HepG2 (cell line): ENCODE results near the gene PFDN1. TPM values are rescaled to one million over a fixed set of nuclear protein-coding genes. Genes with fewer than 3 reads are reported as not detected.

ENCODE experiments used
- ATAC-seq: fragments of 200-7000 bp; cut with Tn5 transposase; 3 replicates; pipeline ENCODE4 v1.9.1; 2020; ENCODE audit warnings: mild to moderate bottlenecking, moderate library complexity
- BruUV-seq: library from RNA; stranded (reverse); fragments of 400-500 nt; replicated peaks from 2 replicates; lab custom pipeline; 2021; lab: Mats Ljungman, UMichigan
- CTCF ChIA-PET: fragments of 300-600 bp; formaldehyde crosslinking; extraction: SDS; loops from one replicate; lab custom pipeline; 2021; ENCODE audit warnings: low total read pairs, inconsistent platforms, low intra/inter-chr PET ratio; lab: Yijun Ruan, JAX
- POLR2A ChIA-PET: fragments of 350-600 bp; sonication (Branson Sonifier 250); formaldehyde crosslinking; loops from one replicate; lab custom pipeline; 2020; ENCODE audit warnings: antibody characterized with exemption, inconsistent platforms; lab: Yijun Ruan, JAX
- DNase-seq: peaks from one replicate; pipeline ENCODE4 v3.0.0-alpha.2; 2015; ENCODE audit warnings: low spot score
- FAIRE-seq: peaks from 3 replicates; lab custom pipeline; 2011; peaks lifted over from hg19 to GRCh38; lab: Jason Lieb, UNC
- H2AFZ ChIP-seq: one replicate; pipeline ENCODE4 v1.6.1; 2011; ENCODE audit warnings: low read length, inconsistent platforms
- H3K27ac ChIP-seq: fragments of 300-600 bp; 3 replicates; pipeline ENCODE4 v1.8.0; 2011; ENCODE audit warnings: mixed run types, mild to moderate bottlenecking, mixed read lengths, low read length, inconsistent platforms; ENCODE audit not compliant: insufficient read depth; ENCODE audit errors: extremely low read length
- H3K27me3 ChIP-seq, 2 experiments: fragments of 200-600 bp in 1 of 2; 2 replicates in 1 of 2; 3 replicates in 1 of 2; pipeline versions ENCODE4 v1.6.0 to v1.8.0; 2011; ENCODE audit warnings: low read length in 2 of 2, mild to moderate bottlenecking in 2 of 2, moderate library complexity in 2 of 2, inconsistent platforms in 1 of 2; ENCODE audit not compliant: insufficient read depth in 2 of 2, control insufficient read depth in 1 of 2
- H3K36me3 ChIP-seq, 2 experiments: fragments of 200-600 bp in 1 of 2; replicated peaks in 1 of 2; 2 replicates in 1 of 2; 3 replicates in 1 of 2; pipeline versions ENCODE4 v1.5.1 to v1.8.0; 2011; ENCODE audit warnings: low read length in 2 of 2, inconsistent platforms in 1 of 2; ENCODE audit not compliant: insufficient read depth in 2 of 2, control insufficient read depth in 1 of 2
- H3K4me1 ChIP-seq: 2 replicates; pipeline ENCODE4 v1.5.1; 2012; ENCODE audit warnings: low read length, inconsistent platforms; ENCODE audit not compliant: insufficient read depth
- H3K4me2 ChIP-seq: 2 replicates; pipeline ENCODE4 v1.6.0; 2011; ENCODE audit warnings: low read depth, low read length, inconsistent platforms
- H3K4me3 ChIP-seq, 3 experiments: fragments of 200-600 bp in 1 of 3; sonication (generic), shearing (Covaris generic) in 1 of 3; replicated peaks in 1 of 3; 2 replicates each; pipeline ENCODE4 v1.5.1; 2011 to 2016; ENCODE audit warnings: low read length in 3 of 3, inconsistent platforms in 2 of 3, low read depth in 2 of 3, mild to moderate bottlenecking in 2 of 3, control low read depth in 1 of 3, mixed read lengths in 1 of 3; ENCODE audit not compliant: insufficient read depth in 1 of 3
- H3K79me2 ChIP-seq: one replicate; pipeline ENCODE4 v1.6.1; 2011; ENCODE audit warnings: low read length, inconsistent platforms; ENCODE audit not compliant: insufficient read depth
- H3K9ac ChIP-seq: 2 replicates; pipeline ENCODE4 v1.6.0; 2011; ENCODE audit warnings: mild to moderate bottlenecking, low read depth, low read length, inconsistent platforms; ENCODE audit not compliant: insufficient read depth
- H3K9me3 ChIP-seq: 2 replicates; pipeline ENCODE4 v1.5.1; 2012; ENCODE audit warnings: mild to moderate bottlenecking, low read length
- H4K20me1 ChIP-seq: 2 replicates; pipeline ENCODE4 v1.6.0; 2011; ENCODE audit warnings: inconsistent platforms, mild to moderate bottlenecking, low read length, moderate library complexity; ENCODE audit not compliant: insufficient read depth
- CREB1 ChIP-seq, 2 experiments: fragments of 450-650 bp in 1 of 2; IDR thresholded peaks; 2 replicates each; pipeline ENCODE4 v1.6.1; 2016 to 2017; ENCODE audit warnings: control low read depth in 1 of 2, mild to moderate bottlenecking in 1 of 2, missing compliant biosample characterization in 1 of 2, missing genetic modification characterization in 1 of 2
- HES4 ChIP-seq: sonication (generic); formaldehyde crosslinking; IDR thresholded peaks from 2 replicates; pipeline ENCODE4 v1.9.0; 2021; ENCODE audit warnings: mild to moderate bottlenecking, missing genetic modification reagents, borderline replicate concordance
- MYNN ChIP-seq: sonication (generic); formaldehyde crosslinking; IDR thresholded peaks from 2 replicates; pipeline ENCODE4 v1.4.0; 2020; ENCODE audit warnings: mild to moderate bottlenecking, low read depth, missing genetic modification reagents
- RXRB ChIP-seq: IDR thresholded peaks from 2 replicates; pipeline ENCODE4 v1.6.1; 2016; ENCODE audit warnings: borderline replicate concordance, missing genetic modification reagents, missing compliant biosample characterization
- SCMH1 ChIP-seq: sonication (generic); formaldehyde crosslinking; IDR thresholded peaks from 2 replicates; pipeline ENCODE4 v1.9.0; 2021; ENCODE audit warnings: missing genetic modification reagents, mild to moderate bottlenecking, borderline replicate concordance
- SNAPC2 ChIP-seq: sonication (generic); formaldehyde crosslinking; IDR thresholded peaks from 2 replicates; pipeline ENCODE4 v1.8.1; 2022; ENCODE audit warnings: mild to moderate bottlenecking, missing genetic modification reagents
- SOX13 ChIP-seq, 3 experiments: fragments of 450-650 bp in 1 of 3; sonication (generic) in 1 of 3; formaldehyde crosslinking in 1 of 3; IDR thresholded peaks in 2 of 3; conservative IDR thresholded peaks in 1 of 3; 2 replicates each; pipeline versions ENCODE4 v1.5.0 to v1.6.1; 2016 to 2020; ENCODE audit warnings: antibody characterized with exemption in 1 of 3, mild to moderate bottlenecking in 1 of 3, missing compliant biosample characterization in 1 of 3, missing genetic modification reagents in 1 of 3, moderate library complexity in 1 of 3
- SOX5 ChIP-seq: IDR thresholded peaks from 2 replicates; pipeline ENCODE4 v1.6.1; 2016; ENCODE audit warnings: borderline replicate concordance
- THAP9 ChIP-seq: sonication (generic); formaldehyde crosslinking; IDR thresholded peaks from 2 replicates; pipeline ENCODE4; 2020; ENCODE audit warnings: missing genetic modification reagents, mild to moderate bottlenecking, borderline replicate concordance
- ZNF263 ChIP-seq: sonication (generic); formaldehyde crosslinking; IDR thresholded peaks from 2 replicates; pipeline ENCODE4 v1.4.0; 2020; ENCODE audit warnings: missing genetic modification reagents
- ZNF530 ChIP-seq: sonication (generic); formaldehyde crosslinking; IDR thresholded peaks from 2 replicates; pipeline ENCODE4 v1.5.0; 2020; ENCODE audit warnings: low read depth, mild to moderate bottlenecking, missing genetic modification reagents
- ZNF839 ChIP-seq: sonication (generic); formaldehyde crosslinking; IDR thresholded peaks from 2 replicates; pipeline ENCODE4 v1.4.0; 2020; ENCODE audit warnings: missing genetic modification reagents, mild to moderate bottlenecking, borderline replicate concordance
- WGBS: methylation state at CpG from one replicate; pipeline ENCODE4 v1.1.6; 2017; ENCODE audit warnings: low lambda C conversion rate; 5-methylcytosine and 5-hydroxymethylcytosine counted together
- in situ Hi-C: cut with HindIII; loops from 2 replicates; pipeline ENCODE4 v1.10.0; 2017; ENCODE audit warnings: low pct_unique_long_range_greater_than_20kb; ENCODE audit not compliant: extremely low pct_ligation_motif_present
- intact Hi-C: fragments of 100-400 bp; cut with micrococcal nuclease; formaldehyde crosslinking; loops from one replicate; pipeline ENCODE4 v1.10.0; 2022; ENCODE audit not compliant: unreplicated experiment
- polyA plus RNA-seq, 8 experiments: library from polyadenylated mRNA; depleted of rRNA in 3 of 8; stranded (reverse) in 7 of 8; unstranded in 1 of 8; fragments of >200 nt; fragmentation: Illumina TruSeq in 4 of 8; extraction: Trizol in 4 of 8; gene quantifications; 2 replicates each; pipeline versions ENCODE4 v1.2.1 to v1.2.3, GENCODE V29; 2011 to 2016; ENCODE audit warnings: low read depth in 4 of 8, missing spikeins in 1 of 8, mixed read lengths in 1 of 8; ENCODE audit not compliant: insufficient read depth in 1 of 8
- total RNA-seq, 5 experiments: library from RNA; depleted of rRNA; stranded (reverse); fragments of >200 nt; fragmentation: Illumina TruSeq; extraction: Trizol; gene quantifications; 2 replicates each; pipeline ENCODE4 v1.2.3, GENCODE V29; 2016; ENCODE audit warnings: low read depth in 1 of 5

Gene PFDN1
- total and polyA plus RNA-seq, 2 of the 13 experiments (the other 11 are each of a cell fraction or from before 2014, with no cell fraction given): 67.2 to 70.8 TPM

DNA sequence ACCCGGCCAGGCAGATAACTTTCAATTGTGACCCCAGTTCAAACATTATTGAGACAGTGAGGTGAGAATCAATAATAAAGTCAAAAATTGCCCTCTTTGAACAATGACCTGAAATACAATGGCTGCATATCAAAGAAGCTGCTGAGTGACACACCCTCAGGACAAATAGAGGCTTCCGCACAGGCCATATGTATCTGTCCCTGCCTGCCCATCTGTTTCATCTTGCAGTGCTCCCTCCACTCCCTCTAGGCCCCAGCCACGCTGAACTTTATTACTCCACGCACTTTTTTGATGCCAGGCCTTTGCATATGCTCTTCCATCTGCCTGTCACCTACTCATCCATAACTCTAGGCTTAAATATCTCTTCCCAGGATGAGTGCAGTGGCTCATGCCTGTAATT is 15.9 kb upstream of the PFDN1 start:
- no peaks in the 10 kb centered on the region for H4K20me1 ChIP-seq
- DNase-seq (no peak), ATAC-seq (no peak), FAIRE-seq (no peak)
- no peak overlapping the region for H2AFZ ChIP-seq
- in situ Hi-C loops (no loop called here), intact Hi-C loops (no loop called here)
- no TSS peak for BruUV-seq
- H3K4me2 ChIP-seq: no peak overlapping the region
- H3K27me3 ChIP-seq: no peaks in the 10 kb centered on the region; a peak in 2 of 5 replicates
- H3K4me3 ChIP-seq: no peak overlapping the region
- no peaks in the 10 kb centered on the region for H3K79me2 ChIP-seq
- peak; percentile 41; the same call in 1 of the 2 replicates for TF ChIP-seq SOX5 (CRISPR knock-in tag)
- no peak for TF ChIP-seq SOX13 (IDR thresholded peaks at IDR 0.05)
- peak in 1 of 2 experiments; percentile 56; a peak in 2 of 4 replicates for TF ChIP-seq SOX13 (CRISPR knock-in tag; conservative IDR thresholded peaks at IDR 0.05 in 1 of 2, IDR thresholded peaks at IDR 0.05 in 1 of 2)
- no peak for TF ChIP-seq SCMH1
- TF ChIP-seq ZNF263 (CRISPR knock-in tag): peak; percentile 55; the same call in 1 of the 2 replicates
- TF ChIP-seq, all 625 proteins: peak for 3
- POLR2A ChIA-PET: no interaction called here
- Histone ChIP-seq H3K27ac (no peak overlapping the region), H3K36me3 (no peaks in the 10 kb centered on the region), H3K9ac (no peak overlapping the region), H3K4me1 (peaks cover 31% of the 10 kb centered on the region), H3K9me3 (no peaks in the 10 kb centered on the region)
- WGBS: 10% methylated on average over 4 of the region's 4 CpGs
- CTCF ChIA-PET: no interaction called here

- CTCF ChIA-PET: no interaction called here
- no peak for TF ChIP-seq HES4 (CRISPR knock-in tag)
- TF ChIP-seq SNAPC2: no peak
- TF ChIP-seq THAP9: no peak
- TF ChIP-seq MYNN (CRISPR knock-in tag): no peak
- no peak for TF ChIP-seq ZNF530 (CRISPR knock-in tag)
- TF ChIP-seq RXRB (CRISPR knock-in tag): no peak
- TF ChIP-seq CREB1 (IDR thresholded peaks at IDR 0.05): no peak
- no peak for TF ChIP-seq CREB1 (CRISPR knock-in tag; IDR thresholded peaks at IDR 0.05)
- no peak for TF ChIP-seq ZNF839 (CRISPR knock-in tag)
Observed at GRCh38 chr5:140317859-140318258, 15.0 kb upstream of the PFDN1 start.

More at GRCh38 chr5:140317859-140318258, 15.0 kb upstream of the PFDN1 start:
- no peak for DNase-seq
- Histone ChIP-seq H3K4me1 (peaks cover 24% of the 10 kb centered on the region), H2AFZ (no peak overlapping the region), H3K79me2 (no peaks in the 10 kb centered on the region), H3K4me2 (no peak overlapping the region), H3K36me3 (no peaks in the 10 kb centered on the region), H3K9me3 (no peaks in the 10 kb centered on the region), H3K27me3 (no peaks in the 10 kb centered on the region; a peak in 2 of 5 replicates), H3K4me3 (no peak overlapping the region), H3K27ac (no peak overlapping the region), H4K20me1 (no peaks in the 10 kb centered on the region), H3K9ac (no peak overlapping the region)
- BruUV-seq: no TSS peak
- POLR2A ChIA-PET: no interaction called here
- WGBS: 27% methylated on average over 5 of the region's 5 CpGs
- ATAC-seq: no peak
- no peak for FAIRE-seq
- intact Hi-C loops: no loop called here
- in situ Hi-C loops: no loop called here
